T-helper 1 cell treated with Interleukin-12 subunit alpha and Interleukin-12 subunit beta and Interleukin-4 antibody, amounts not matched to agents 30 μg/mL and 1 μg/mL, for 36 hours (primary cell): ENCODE measurements around the gene TRNP1.
"Not testable (repeated sequence)": the region's sequence is repeated elsewhere in the genome, so short reads cannot be mapped to it uniquely, and the experiment has no call there.

ENCODE experiments used
- H3K27ac Mint-ChIP-seq: one replicate; pipeline ENCODE4 v1.8.0; 2021; ENCODE audit warnings: mild to moderate bottlenecking, mixed read lengths
- H3K27me3 Mint-ChIP-seq: one replicate; pipeline ENCODE4 v1.8.0; 2021; ENCODE audit warnings: low read depth, mixed read lengths
- H3K36me3 Mint-ChIP-seq: one replicate; pipeline ENCODE4 v1.8.0; 2021; ENCODE audit warnings: low read depth, mixed read lengths
- H3K4me1 Mint-ChIP-seq: one replicate; pipeline ENCODE4 v1.8.0; 2021; ENCODE audit warnings: low read depth, mixed read lengths
- H3K4me3 Mint-ChIP-seq: one replicate; pipeline ENCODE4 v1.8.0; 2021; ENCODE audit warnings: mild to moderate bottlenecking, moderate library complexity, mixed read lengths
- H3K9me3 Mint-ChIP-seq: one replicate; pipeline ENCODE4 v1.8.0; 2021; ENCODE audit warnings: mixed read lengths

The TRNP1 gene, protein sequence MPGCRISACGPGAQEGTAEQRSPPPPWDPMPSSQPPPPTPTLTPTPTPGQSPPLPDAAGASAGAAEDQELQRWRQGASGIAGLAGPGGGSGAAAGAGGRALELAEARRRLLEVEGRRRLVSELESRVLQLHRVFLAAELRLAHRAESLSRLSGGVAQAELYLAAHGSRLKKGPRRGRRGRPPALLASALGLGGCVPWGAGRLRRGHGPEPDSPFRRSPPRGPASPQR

DNA sequence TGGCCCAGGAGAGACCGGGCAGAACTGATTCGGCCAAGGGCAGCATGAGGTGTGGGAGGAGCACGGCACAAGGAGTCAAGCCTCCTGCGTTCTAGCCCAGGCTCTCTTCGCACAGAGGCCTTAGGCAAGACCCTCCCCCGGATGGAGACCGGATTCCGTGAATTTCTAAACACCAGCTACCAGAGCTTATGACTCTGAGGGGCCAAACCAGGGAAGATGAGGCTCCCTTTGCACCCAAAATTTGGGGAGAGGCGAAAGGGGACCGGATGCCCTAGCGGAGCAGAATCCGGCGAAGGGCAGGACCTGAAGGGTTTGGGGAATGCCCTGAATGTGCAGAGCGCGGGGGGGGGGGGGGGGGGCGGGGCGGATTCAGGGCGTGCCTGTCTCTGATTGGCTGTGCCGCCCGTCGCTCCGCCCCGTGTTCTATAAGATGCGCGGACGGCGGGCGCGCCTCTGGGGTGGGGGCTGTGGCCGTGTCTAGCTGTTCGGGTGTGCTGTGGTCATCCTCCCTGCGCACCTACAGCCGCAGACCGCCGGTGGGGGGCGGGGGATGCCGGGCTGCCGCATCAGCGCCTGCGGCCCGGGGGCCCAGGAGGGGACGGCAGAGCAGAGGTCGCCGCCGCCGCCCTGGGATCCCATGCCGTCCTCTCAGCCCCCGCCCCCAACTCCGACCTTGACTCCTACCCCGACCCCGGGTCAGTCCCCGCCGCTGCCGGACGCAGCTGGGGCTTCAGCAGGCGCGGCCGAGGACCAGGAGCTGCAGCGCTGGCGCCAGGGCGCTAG, at the start of gene TRNP1:
Gene TRNP1, plus strand, starts transcription at position 456 of the 783 bp plus-strand sequence. Its CDS starts 95 bp downstream, at position 551.
- H3K27ac Mint-ChIP-seq = peak within 1 kb of the TSS; percentile 64
- peaks cover 69% of the 10 kb centered on the region for H3K27me3 Mint-ChIP-seq
- peak within 1 kb of the TSS; percentile 83 for H3K4me3 Mint-ChIP-seq

DNA sequence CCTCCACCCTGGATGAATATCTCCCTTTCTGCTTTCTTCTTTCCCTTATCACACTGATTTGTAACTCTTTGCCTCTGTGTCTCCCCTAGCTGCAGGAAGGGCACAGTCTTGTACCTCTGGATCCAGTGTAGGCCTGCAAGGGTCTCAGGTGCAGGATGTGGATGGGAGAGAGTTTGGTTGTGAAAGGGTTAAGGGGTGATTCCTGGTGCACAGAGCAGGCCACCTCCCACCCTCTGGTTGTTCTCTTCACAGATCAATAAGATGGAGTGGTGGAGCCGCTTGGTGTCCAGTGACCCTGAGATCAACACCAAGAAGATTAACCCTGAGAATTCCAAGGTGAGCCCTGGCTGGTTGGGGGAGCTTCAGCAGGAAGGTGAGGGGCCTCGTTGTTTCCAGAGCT, 48.4 kb upstream of the TRNP1 start:
- H3K4me1 Mint-ChIP-seq = no peaks in the 10 kb centered on the region
- no peaks in the 10 kb centered on the region for H3K27me3 Mint-ChIP-seq
- H3K4me3 Mint-ChIP-seq = no peak overlapping the region
- H3K36me3 Mint-ChIP-seq = peaks cover 27% of the 10 kb centered on the region
- no peak overlapping the region for H3K27ac Mint-ChIP-seq
- no peaks in the 10 kb centered on the region for H3K9me3 Mint-ChIP-seq

More for the DNA sequence above, at the start of gene TRNP1:
- Mint-ChIP-seq H3K9me3 (no peaks in the 10 kb centered on the region), H3K4me1 (peaks cover 22% of the 10 kb centered on the region), H3K36me3 (no peaks in the 10 kb centered on the region)

DNA sequence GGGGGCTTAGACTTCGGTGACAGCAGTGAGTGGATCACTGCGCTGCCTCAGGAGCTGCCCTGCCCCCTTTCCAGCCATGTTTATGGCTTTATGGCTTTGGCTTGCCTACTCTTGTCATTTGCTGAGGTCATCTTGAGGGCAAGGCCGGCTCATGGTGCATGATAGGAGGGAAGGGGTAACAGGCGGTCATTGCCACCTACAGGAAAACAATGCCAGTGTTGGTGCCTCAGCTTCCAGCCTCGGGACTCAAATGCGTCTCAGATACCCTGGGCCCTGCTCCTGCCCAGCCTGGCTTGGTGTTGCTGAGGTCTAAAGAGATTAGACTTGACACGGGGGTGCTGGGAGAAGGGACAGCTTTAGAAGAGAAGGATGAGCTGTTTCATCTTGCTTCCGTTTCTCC, 47.8 kb upstream of the TRNP1 start:
- Mint-ChIP-seq H3K36me3 (peaks cover 27% of the 10 kb centered on the region), H3K27me3 (no peaks in the 10 kb centered on the region), H3K27ac (no peak overlapping the region), H3K9me3 (no peaks in the 10 kb centered on the region), H3K4me3 (no peak overlapping the region), H3K4me1 (no peaks in the 10 kb centered on the region)

DNA sequence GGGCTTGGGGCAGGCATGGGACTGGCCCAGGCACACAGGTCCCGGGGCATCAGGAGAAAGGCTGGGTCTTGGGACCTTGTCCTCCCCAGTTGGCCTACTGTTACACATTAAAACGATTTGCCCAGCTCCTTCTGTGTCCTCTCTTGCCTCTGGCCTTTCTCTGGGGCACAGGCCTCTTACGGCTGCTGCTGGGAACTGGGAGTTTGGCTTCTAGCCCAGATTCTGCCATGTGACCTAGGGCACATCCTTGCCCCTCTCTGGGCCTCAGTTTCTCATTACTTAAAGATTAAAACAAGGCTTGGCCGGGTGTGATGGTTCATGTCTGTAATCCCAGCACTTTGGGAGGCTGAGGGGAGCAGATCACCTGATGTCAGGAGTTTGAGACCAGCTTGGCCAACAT, 47.2 kb upstream of the TRNP1 start:
- no peak overlapping the region for H3K4me3 Mint-ChIP-seq
- no peaks in the 10 kb centered on the region for H3K4me1 Mint-ChIP-seq
- H3K9me3 Mint-ChIP-seq = no peaks in the 10 kb centered on the region
- no peaks in the 10 kb centered on the region for H3K27me3 Mint-ChIP-seq
- H3K27ac Mint-ChIP-seq = no peak overlapping the region
- H3K36me3 Mint-ChIP-seq = peaks cover 27% of the 10 kb centered on the region

DNA sequence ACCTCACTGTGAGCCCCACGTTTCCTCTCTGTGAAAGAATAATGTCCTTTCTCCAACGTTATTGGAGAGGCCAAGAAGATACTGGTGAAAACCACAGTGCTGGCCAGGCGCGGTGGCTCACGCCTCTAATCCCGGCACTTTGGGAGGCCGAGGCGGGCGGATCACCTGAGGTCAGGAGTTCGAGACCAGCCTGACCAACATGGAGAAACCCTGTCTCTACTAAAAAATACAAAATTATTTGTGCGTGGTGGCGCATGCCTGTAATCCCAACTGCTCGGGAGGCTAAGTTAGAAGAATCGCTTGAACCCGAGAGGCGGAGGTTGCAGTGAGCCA, 44.8 kb upstream of the TRNP1 start:
- H3K9me3 Mint-ChIP-seq, H3K27me3 Mint-ChIP-seq, H3K27ac Mint-ChIP-seq, H3K4me3 Mint-ChIP-seq, H3K4me1 Mint-ChIP-seq: not testable (repeated sequence)
- peaks cover 15% of the 10 kb centered on the region for H3K36me3 Mint-ChIP-seq

DNA sequence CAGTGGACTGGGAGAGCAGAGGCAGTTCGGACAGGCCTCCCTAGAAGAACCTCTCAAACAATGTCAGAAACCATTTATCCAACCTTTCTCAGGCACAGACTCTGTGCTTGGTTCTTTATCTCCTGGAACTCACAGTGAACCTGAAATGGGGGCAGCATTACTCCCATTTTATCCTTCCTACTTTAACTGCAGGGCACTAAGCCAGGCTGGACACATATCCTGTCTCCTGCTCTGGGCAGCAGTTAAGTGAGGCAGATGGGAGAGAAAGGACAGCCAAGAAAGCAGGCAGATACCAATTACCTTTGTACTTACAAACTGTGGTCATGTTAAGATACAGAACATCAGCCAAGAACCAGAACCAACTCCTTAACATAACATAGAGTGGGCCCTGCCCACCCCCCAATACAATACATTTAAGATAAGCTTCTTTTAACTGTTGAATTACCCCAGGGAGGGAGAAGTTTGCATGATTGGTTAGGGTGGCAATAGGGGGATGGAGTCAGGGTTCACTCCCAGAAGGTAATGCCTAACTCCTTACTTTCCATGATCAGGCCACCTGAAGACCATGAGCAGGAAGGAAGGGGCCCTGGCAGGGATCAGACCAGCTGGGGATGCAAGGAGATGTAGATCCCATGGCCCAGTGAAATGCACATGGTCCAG, 44.1 kb upstream of the TRNP1 start:
- no peaks in the 10 kb centered on the region for H3K9me3 Mint-ChIP-seq

DNA sequence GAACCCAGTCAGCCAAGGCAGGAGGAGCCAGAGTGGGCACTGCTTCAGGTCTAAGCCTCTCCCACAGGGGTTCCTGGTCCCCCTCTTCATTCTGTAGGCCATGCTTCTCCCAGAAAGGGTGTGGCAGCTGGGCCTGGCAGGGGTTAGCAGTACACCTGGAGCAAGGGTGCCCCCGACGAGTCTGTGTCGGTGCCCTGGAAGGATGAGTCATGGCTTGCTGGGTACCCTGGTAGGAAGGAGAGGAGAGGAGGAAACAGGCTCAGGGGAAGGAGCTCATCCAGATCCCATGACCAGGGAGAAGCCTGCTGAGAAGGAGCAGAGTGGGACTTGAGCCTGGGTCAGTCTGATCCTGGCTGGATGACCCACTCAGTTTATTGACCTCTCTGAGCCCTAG, 43.6 kb upstream of the TRNP1 start:
- Mint-ChIP-seq H3K36me3 (peaks cover 15% of the 10 kb centered on the region), H3K4me1 (no peaks in the 10 kb centered on the region), H3K4me3 (no peak overlapping the region), H3K27ac (no peak overlapping the region), H3K9me3 (no peaks in the 10 kb centered on the region), H3K27me3 (no peaks in the 10 kb centered on the region)

More for the DNA sequence above, 44.1 kb upstream of the TRNP1 start:
- H3K4me1 Mint-ChIP-seq = no peaks in the 10 kb centered on the region
- H3K27ac Mint-ChIP-seq = no peak overlapping the region
- H3K4me3 Mint-ChIP-seq = no peak overlapping the region
- no peaks in the 10 kb centered on the region for H3K27me3 Mint-ChIP-seq
- H3K36me3 Mint-ChIP-seq = peaks cover 15% of the 10 kb centered on the region

DNA sequence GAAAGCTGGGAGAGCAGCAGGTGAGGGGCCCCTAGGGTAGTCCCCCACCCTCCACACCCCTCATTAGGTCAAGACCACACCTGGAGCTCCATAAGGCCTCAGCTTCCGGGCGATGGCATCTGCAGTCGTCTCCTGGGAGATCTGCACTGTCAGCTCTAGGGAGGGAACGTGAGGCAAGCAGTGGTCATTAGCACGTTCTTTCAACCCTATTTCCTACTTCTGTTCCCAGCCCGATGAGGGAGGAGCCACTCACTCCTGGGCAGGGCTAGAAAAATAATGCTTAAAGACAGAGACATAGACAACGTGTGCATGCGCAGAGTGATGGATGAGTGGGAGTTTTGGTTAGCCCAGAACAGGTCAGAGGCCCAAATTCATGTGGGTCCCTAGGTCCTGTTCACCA, 42.9 kb upstream of the TRNP1 start:
- Mint-ChIP-seq H3K27ac (no peak overlapping the region), H3K9me3 (no peaks in the 10 kb centered on the region), H3K4me3 (no peak overlapping the region), H3K4me1 (no peaks in the 10 kb centered on the region), H3K27me3 (peaks cover 5% of the 10 kb centered on the region), H3K36me3 (peaks cover 8% of the 10 kb centered on the region)

DNA sequence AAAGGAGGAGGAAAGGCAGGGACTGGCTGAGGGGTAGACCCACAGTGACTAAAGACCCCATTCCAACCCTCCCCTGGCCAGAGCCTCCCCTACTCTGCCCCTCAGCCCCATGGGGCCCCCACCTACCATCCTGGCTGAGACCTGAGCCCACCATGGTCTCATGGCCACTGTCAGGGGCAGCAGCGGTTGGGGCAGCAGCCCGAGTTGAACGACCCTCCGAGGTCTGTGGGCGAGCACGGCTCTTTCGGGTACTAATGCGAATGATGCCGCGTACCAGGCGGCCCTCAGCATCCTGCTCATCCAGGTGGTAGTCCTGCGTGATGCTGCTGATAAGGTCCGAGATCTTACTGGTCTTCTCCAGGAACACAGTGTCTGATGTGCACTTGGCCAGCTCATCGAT, 42.3 kb upstream of the TRNP1 start:
- Mint-ChIP-seq H3K36me3 (peaks cover 3% of the 10 kb centered on the region), H3K4me1 (no peaks in the 10 kb centered on the region), H3K27ac (no peak overlapping the region), H3K9me3 (no peaks in the 10 kb centered on the region), H3K4me3 (no peak overlapping the region), H3K27me3 (peaks cover 11% of the 10 kb centered on the region)

DNA sequence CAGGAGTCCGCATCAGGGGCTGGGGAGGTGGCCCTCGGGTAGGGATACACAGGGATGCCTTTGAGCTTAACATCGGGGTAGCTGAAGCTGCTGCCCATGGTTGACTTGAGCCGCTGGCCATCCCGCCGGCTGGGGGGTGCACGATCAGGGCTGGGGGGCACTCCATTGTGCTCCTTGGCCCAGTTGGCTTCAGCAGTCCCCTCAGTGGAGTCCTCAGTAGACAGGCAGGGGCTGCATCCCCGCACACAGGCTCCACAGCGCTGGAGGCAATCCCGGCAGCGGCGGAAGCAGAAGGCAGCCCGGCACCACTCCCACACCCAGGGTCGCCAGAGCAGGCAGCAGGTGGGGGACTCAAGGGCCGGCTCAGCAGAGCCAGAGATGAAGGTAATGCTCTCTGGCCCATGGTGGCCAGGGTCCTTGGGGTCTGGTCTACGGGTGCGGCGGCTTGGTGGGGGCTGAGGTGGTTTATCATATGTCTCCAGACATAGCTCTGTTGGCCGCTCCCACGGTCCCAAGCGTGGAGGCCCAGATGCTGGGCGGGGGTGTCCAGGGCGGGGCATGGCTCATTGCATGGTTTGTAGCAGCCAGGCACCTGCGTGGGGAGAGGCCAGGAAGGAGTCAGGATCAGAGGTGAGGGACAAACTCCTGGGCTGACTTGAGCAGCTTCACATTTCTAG, 41.5 kb upstream of the TRNP1 start:
- Mint-ChIP-seq H3K27me3 (peaks cover 17% of the 10 kb centered on the region), H3K4me3 (no peak overlapping the region), H3K4me1 (no peaks in the 10 kb centered on the region), H3K27ac (no peak overlapping the region), H3K9me3 (no peaks in the 10 kb centered on the region), H3K36me3 (no peaks in the 10 kb centered on the region)

DNA sequence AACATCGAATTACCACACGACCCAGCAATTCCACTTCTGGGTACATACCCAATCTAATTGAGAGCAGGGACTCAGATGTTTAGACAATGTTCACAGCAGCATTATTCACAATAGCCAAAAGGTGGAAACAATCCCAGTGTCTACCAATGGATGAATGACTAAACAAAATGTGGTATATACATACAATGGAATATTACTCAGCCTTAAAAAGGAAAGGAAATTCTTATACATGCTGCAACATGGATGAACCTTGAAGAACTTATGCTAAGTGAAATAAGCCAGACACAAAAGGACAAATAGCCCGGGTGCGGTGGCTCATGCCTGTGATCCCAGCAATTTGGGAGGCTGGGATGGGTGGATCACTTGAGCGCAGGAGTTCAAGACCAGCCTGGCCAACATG, 40.1 kb upstream of the TRNP1 start:
- H3K27me3 Mint-ChIP-seq = peaks cover 24% of the 10 kb centered on the region
- H3K4me1 Mint-ChIP-seq = no peaks in the 10 kb centered on the region
- H3K36me3 Mint-ChIP-seq = no peaks in the 10 kb centered on the region
- H3K27ac Mint-ChIP-seq = no peak overlapping the region
- no peak overlapping the region for H3K4me3 Mint-ChIP-seq
- no peaks in the 10 kb centered on the region for H3K9me3 Mint-ChIP-seq

DNA sequence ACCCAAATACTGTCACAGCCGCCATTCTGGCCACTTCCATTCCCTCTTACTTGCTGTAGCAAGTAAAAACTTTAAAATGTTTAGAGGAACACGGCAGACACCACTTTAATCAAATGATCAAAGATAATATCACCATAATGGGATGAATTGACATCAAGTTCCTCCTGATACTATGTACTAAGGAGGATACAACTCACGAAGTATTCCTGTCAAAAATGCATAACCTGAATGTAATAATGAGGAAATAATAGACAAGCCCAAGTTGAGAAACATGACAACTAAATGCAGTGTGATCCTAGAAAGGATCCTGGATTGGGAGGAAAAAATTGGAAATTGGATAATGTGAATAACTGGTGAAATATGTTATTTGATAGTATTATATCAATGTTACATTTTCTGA, 37.2 kb upstream of the TRNP1 start:
- no peaks in the 10 kb centered on the region for H3K9me3 Mint-ChIP-seq
- H3K27ac Mint-ChIP-seq = no peak overlapping the region
- H3K27me3 Mint-ChIP-seq = peaks cover 44% of the 10 kb centered on the region
- H3K4me3 Mint-ChIP-seq = no peak overlapping the region
- no peaks in the 10 kb centered on the region for H3K36me3 Mint-ChIP-seq
- peaks cover 4% of the 10 kb centered on the region for H3K4me1 Mint-ChIP-seq

DNA sequence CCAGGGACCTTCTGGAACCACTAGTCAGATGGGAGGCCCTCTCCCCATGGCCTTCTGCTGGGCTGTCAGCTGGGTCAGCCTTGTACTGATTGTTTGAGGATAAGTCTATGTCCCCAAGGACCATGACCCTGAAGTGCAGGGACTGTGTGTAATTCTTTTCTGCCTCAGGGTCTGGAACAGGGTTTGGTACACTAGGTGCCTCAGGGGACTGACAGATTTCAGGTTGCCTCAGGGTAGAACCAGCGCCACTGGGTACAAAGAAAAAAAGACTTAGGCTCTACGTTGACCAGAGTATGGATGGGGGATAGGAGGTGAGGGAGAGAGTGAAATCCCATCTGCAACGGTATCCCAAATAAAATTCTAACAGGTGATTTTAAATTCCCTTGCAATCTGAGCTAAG, 36.2 kb upstream of the TRNP1 start:
- H3K36me3 Mint-ChIP-seq = no peaks in the 10 kb centered on the region
- peaks cover 54% of the 10 kb centered on the region for H3K27me3 Mint-ChIP-seq
- H3K4me1 Mint-ChIP-seq = peaks cover 4% of the 10 kb centered on the region
- H3K4me3 Mint-ChIP-seq = no peak overlapping the region
- H3K9me3 Mint-ChIP-seq = no peaks in the 10 kb centered on the region
- no peak overlapping the region for H3K27ac Mint-ChIP-seq

DNA sequence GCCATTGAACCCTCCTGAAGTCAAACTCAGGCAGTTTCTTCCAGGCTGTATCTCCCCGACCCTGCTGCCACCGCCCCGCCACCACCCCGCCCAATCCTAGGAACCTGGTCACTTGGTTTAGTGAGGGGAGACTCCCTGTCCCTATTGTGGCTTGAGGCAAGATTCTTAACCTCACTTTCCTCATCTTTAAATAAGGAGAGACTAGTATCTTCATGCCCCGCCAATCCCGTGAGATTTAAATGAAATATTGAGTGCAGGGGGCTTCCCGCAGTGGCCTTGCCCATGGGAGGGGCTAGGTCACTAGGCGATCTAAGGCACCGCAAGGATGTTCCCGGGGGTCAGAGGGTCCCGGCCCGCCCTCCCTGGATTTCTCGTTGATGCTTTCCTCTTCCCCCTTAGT, 34.2 kb upstream of the TRNP1 start:
- H3K9me3 Mint-ChIP-seq = no peaks in the 10 kb centered on the region
- no peaks in the 10 kb centered on the region for H3K36me3 Mint-ChIP-seq
- H3K27ac Mint-ChIP-seq = no peak overlapping the region
- peak overlapping the region; percentile 42 for H3K4me3 Mint-ChIP-seq
- peaks cover 64% of the 10 kb centered on the region for H3K27me3 Mint-ChIP-seq
- H3K4me1 Mint-ChIP-seq = peaks cover 4% of the 10 kb centered on the region
